Right lobe of liver (tissue), 6 donors: ENCODE results near the gene CYP46A1. TPM values are rescaled to one million over a fixed set of nuclear protein-coding genes. Genes with fewer than 3 reads are reported as not detected.
A peak's percentile ranks its signal among the peaks of the same experiment; 100 is the strongest.
"Not testable (repeated sequence)": the region's sequence is repeated elsewhere in the genome, so short reads cannot be mapped to it uniquely, and the experiment has no call there.

Source experiments
- ATAC-seq, 4 donors: fragments of 200-7000 bp; cut with Tn5 transposase; one replicate each; pipeline ENCODE4 v1.9.1; 2020; ENCODE audit warnings: mild to moderate bottlenecking in 4 of 4, moderate library complexity in 4 of 4
- DNase-seq, 3 donors: peaks; one replicate each; pipeline ENCODE4 v3.0.0-alpha.2; 2020
- H3K27ac ChIP-seq, 3 donors: fragments of 200-600 bp; one replicate each; pipeline ENCODE4 v1.8.0; 2022
- H3K27me3 ChIP-seq, 2 donors: fragments of 200-600 bp; one replicate each; pipeline ENCODE4 v1.8.0; 2022
- H3K36me3 ChIP-seq, 4 donors: fragments of 200-600 bp; sonication (generic) in 1 of 4; one replicate each; pipeline versions ENCODE4 v1.5.1 to v1.8.0; 2017 to 2022; ENCODE audit warnings: control low read depth in 1 of 4
- H3K4me1 ChIP-seq, 4 donors: fragments of 200-600 bp; sonication (generic) in 1 of 4; one replicate each; pipeline versions ENCODE4 v1.5.1 to v1.8.0; 2017 to 2022; ENCODE audit warnings: control low read depth in 1 of 4
- H3K4me3 ChIP-seq, 3 donors: fragments of 200-600 bp; one replicate each; pipeline ENCODE4 v1.8.0; 2022
- H3K9me3 ChIP-seq, 4 donors: fragments of 200-600 bp; sonication (generic) in 1 of 4; one replicate each; pipeline versions ENCODE4 v1.5.1 to v1.8.0; 2017 to 2022; ENCODE audit warnings: control low read depth in 1 of 4
- POLR2A ChIP-seq: fragments of 450-650 bp; IDR thresholded peaks from one replicate; pipeline ENCODE4 v1.6.1; 2017; ENCODE audit warnings: antibody characterized with exemption, mild to moderate bottlenecking
- WGBS: methylation state at CpG from one replicate; pipeline ENCODE4 v1.1.6; 2018; ENCODE audit warnings: low coverage, low lambda C conversion rate; ENCODE audit not compliant: insufficient coverage; ENCODE audit errors: missing lambda C conversion rate; 5-methylcytosine and 5-hydroxymethylcytosine counted together
- intact Hi-C, 2 donors: fragments of 100-400 bp; cut with DNase I; formaldehyde crosslinking; loops; one replicate each; pipeline versions ENCODE4 v1.11.2 to v1.14.1; 2022
- total RNA-seq, 6 experiments: library from RNA; depleted of rRNA in 2 of 6; stranded (reverse); fragments of >200 nt in 2 of 6; fragmentation: NEBNext Ultra II Directional in 3 of 6; extraction: Animal tissue kit (Norgen Biotek cat#: 25700) in 3 of 6; gene quantifications; one replicate each; pipeline versions ENCODE4 v1.1.0 to v1.2.4, GENCODE V29; 2016 to 2023
- TF ChIP-seq, protein P1 (sequence below), 4 donors: fragments of 200-600 bp in 3 of 4; fragments of 450-650 bp in 1 of 4; IDR thresholded peaks; one replicate each; pipeline versions ENCODE4 v1.5.1 to v1.8.0; 2016 to 2022; ENCODE audit warnings: antibody characterized with exemption in 4 of 4, mild to moderate bottlenecking in 2 of 4
- donor health status: DM: no; HTN: yes; CAD: no.
- donor health status: DM: no; HTN: no; CAD: no.
- donor health status: DM: no; HTN: no; CAD: no.
- donor health status: DM: no; HTN: yes; CAD: no.
- donor health status: DM: no; HTN: yes; CAD: no.

The CYP46A1 gene
- total RNA-seq, 6 experiments from 2014 or later: 0.06 to 1.6 (median 0.42) TPM; not detected in 1

DNA sequence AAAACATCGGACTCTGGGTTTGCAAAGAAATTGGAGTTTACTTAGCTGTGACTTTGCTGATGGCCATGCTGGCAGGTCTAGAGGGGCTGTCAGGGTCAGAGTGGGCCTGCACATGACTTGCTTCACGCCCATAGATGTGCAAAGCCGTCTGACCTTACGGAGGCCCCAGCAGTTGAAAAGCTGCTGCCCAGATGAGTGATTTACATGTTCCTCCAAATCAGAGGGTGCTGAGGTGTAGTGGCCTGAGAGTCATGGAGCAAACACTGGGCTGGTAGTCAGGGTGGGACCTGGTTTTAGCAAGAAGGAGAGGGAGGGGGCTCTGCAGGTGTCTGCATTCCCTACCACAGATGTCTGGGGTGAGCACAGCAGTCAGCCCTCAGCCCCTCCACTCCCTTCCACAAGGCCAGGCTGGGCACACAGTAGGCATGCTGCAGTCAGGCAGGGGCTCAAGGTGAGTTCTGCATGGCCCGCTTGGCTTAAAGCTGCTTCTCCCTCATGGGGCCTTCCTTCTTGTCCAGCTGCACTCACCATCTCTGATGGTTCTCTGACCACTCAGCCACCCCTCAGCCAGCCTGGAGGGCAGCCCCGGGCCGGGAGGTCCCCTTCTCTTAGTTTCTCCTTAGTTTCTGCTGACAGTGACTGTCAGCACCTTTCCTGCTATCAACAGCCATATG is 74.9 kb downstream of the CYP46A1 start:
- H3K27ac ChIP-seq: no peak overlapping the region
- H3K9me3 ChIP-seq: no peaks in the 10 kb centered on the region
- intact Hi-C loops: no loop called here
- TF ChIP-seq, protein P1, sequence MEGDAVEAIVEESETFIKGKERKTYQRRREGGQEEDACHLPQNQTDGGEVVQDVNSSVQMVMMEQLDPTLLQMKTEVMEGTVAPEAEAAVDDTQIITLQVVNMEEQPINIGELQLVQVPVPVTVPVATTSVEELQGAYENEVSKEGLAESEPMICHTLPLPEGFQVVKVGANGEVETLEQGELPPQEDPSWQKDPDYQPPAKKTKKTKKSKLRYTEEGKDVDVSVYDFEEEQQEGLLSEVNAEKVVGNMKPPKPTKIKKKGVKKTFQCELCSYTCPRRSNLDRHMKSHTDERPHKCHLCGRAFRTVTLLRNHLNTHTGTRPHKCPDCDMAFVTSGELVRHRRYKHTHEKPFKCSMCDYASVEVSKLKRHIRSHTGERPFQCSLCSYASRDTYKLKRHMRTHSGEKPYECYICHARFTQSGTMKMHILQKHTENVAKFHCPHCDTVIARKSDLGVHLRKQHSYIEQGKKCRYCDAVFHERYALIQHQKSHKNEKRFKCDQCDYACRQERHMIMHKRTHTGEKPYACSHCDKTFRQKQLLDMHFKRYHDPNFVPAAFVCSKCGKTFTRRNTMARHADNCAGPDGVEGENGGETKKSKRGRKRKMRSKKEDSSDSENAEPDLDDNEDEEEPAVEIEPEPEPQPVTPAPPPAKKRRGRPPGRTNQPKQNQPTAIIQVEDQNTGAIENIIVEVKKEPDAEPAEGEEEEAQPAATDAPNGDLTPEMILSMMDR (IDR thresholded peaks at IDR 0.05): no peak
- no peak for TF ChIP-seq POLR2A
- no peak overlapping the region for H3K4me3 ChIP-seq
- DNase-seq: peak in 2 of 3 donors; percentile 6 to 26
- peaks cover 0 to 15% (median 3%) of the 10 kb centered on the region in 4 donors for H3K4me1 ChIP-seq
- H3K27me3 ChIP-seq: no peaks in the 10 kb centered on the region
- H3K36me3 ChIP-seq: no peaks in the 10 kb centered on the region
- no peak for ATAC-seq
- 40% methylated on average over 3 of the region's 7 CpGs for WGBS

DNA sequence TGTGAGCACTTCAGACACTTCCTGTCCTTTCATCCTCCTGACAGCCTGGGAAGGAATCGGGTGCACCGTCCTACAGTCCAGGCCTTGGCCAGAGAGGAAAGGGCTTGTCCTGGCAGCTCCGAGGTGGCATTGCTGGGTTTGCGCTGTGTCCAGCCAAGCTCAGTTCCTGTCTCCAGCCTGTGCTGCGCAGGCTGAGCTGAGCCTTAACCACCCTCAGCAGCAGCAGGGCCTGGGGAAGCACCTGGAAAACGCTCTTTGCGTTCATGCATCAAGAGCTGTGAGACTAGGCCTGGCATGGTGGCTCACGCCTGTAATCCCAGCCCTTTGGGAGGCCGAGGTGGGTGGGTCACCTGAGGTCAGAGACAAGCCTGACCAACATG is 75.4 kb downstream of the CYP46A1 start:
- Histone ChIP-seq H3K27me3 (no peaks in the 10 kb centered on the region), H3K9me3 (no peaks in the 10 kb centered on the region), H3K4me1 (peaks cover 0 to 15% (median 3%) of the 10 kb centered on the region in 4 donors), H3K27ac (no peak overlapping the region), H3K36me3 (no peaks in the 10 kb centered on the region), H3K4me3 (no peak overlapping the region)
- DNase-seq (peak in 2 of 3 donors; percentile 12 to 38), ATAC-seq (no peak)
- TF ChIP-seq, protein P1 (IDR thresholded peaks at IDR 0.05): no peak
- TF ChIP-seq POLR2A: no peak
- no CpG with 5 or more reads among the region's 9 CpGs for WGBS
- intact Hi-C loops: no loop called here

DNA sequence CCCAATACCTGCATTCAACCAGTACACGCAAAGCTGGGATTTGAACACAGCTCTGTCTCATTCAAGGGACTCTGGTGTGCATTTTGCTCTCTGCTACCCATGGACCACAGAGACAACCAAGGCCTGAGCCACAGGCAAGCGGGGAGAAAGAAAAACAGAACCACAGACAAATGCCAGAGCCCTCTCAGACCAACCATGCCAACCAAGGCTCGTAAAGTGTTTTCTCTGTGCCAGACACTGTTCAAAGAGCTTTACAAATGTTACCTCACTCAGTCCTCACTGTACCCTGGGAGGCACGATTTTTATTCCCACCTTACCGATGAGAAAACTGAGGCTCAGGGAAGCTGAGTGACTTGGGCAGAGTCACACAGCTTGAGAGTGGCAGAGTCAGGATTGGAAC is 76.7 kb downstream of the CYP46A1 start:
- TF ChIP-seq, protein P1 (IDR thresholded peaks at IDR 0.05): no peak
- TF ChIP-seq POLR2A: no peak
- no peaks in the 10 kb centered on the region for H3K36me3 ChIP-seq
- H3K9me3 ChIP-seq: no peaks in the 10 kb centered on the region
- intact Hi-C loops: no loop called here
- ATAC-seq (no peak), DNase-seq (no peak)
- H3K4me3 ChIP-seq: no peak overlapping the region
- WGBS: 73% methylated on average over 3 of the region's 5 CpGs
- H3K27ac ChIP-seq: no peak overlapping the region
- H3K4me1 ChIP-seq: peaks cover 0 to 14% (median 3%) of the 10 kb centered on the region in 4 donors
- H3K27me3 ChIP-seq: no peaks in the 10 kb centered on the region

DNA sequence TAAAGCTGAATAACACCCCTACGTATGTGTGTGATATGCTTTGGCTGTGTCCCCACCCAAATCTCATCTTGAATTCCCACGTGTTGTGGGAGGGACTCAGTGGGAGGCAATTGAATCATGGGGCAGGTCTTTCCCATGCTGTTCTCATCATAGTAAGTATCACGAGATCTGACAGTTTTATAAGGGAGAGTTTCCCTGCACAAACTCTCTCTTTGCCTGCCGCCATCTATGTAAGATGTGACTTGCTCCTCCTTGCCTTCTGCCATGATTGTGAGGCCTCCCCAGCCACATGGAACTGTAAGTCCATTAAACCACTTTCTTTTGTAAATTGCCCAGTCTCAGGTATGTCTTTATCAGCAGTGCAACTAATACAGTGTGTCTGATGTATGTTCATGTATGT is 78.8 kb downstream of the CYP46A1 start:
- DNase-seq: not testable (repeated sequence)
- WGBS: 89% methylated on average over 4 of the region's 4 CpGs

DNA sequence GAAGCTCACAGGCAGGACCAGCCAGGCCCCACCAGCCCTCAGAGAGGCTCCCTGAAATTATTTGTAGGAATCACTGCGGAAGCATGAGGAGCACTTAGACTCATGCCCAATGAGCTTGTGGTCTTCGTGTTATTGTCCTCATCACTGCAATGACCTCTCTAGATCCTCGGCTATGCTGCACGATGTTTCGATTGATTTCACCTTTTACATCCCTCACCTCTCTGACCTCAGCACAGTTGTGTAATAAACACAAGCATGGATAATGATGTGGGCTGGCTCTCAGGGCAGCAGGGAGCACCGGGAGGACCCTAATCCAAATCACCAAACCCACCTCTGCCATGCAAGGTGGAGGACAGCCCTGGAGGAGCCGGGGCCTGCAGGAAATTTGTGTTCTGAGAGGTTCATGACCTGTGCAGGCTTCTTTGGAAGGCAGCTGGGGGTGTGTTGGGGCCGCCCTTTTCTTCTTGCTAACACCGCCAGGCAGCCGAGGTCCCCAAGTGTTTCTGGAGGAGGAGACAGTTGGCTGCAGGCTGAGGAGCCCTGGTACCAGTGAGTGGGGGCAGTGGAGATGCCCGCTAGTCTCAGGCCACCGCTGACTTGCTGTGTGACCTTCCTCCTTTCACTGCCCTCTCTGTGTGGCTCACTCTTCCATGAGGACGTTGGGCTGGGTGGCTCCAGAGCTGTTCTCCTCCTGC is 79.6 kb downstream of the CYP46A1 start:
- DNase-seq (peak in 2 of 3 donors; percentile 3 to 47), ATAC-seq (peak; percentile 43 to 72 (median 58))
- H3K4me3 ChIP-seq: no peak overlapping the region
- H3K9me3 ChIP-seq: no peaks in the 10 kb centered on the region
- H3K27me3 ChIP-seq: no peaks in the 10 kb centered on the region
- H3K36me3 ChIP-seq: no peaks in the 10 kb centered on the region
- TF ChIP-seq, protein P1 (IDR thresholded peaks at IDR 0.05): no peak
- no peak for TF ChIP-seq POLR2A
- H3K27ac ChIP-seq: no peak overlapping the region
- 54% methylated on average over 8 of the region's 13 CpGs for WGBS
- H3K4me1 ChIP-seq: peaks cover 0 to 20% (median 7%) of the 10 kb centered on the region in 4 donors
- intact Hi-C loops: no loop called here

More for the DNA sequence above, 78.8 kb downstream of the CYP46A1 start:
- H3K36me3 ChIP-seq, ATAC-seq, H3K27me3 ChIP-seq, H3K4me3 ChIP-seq, H3K27ac ChIP-seq, intact Hi-C loops, H3K9me3 ChIP-seq: not testable (repeated sequence)
- H3K4me1 ChIP-seq: peaks cover 0 to 20% (median 7%) of the 10 kb centered on the region in 4 donors
